Activated naive CD4-positive, alpha-beta T cell treated with anti-CD3 and anti-CD28 coated beads, Interleukin-2, amount 50 U/mL, for 72 hours (primary cell): ENCODE results near the gene MOV10. TPM values are rescaled to one million over a fixed set of nuclear protein-coding genes. Genes with fewer than 3 reads are reported as not detected.

ENCODE experiments used
- ATAC-seq, 2 donors: fragments of 150-1000 bp; cut with Tn5 transposase; 2 replicates each; pipeline ENCODE4 v1.10.0; 2021; ENCODE audit warnings: mild to moderate bottlenecking in 2 of 2, moderate library complexity in 2 of 2
- DNase-seq, 2 donors: peaks; one replicate each; pipeline ENCODE4 v3.0.0; 2021 to 2022; ENCODE audit warnings: low spot score in 2 of 2
- H3K27ac Mint-ChIP-seq, 2 donors: one replicate each; pipeline ENCODE4 v1.8.0; 2022; ENCODE audit warnings: mild to moderate bottlenecking in 2 of 2, mixed read lengths in 2 of 2
- H3K36me3 Mint-ChIP-seq, 2 donors: one replicate each; pipeline ENCODE4 v1.8.0; 2022; ENCODE audit warnings: mixed read lengths in 2 of 2
- H3K9me3 Mint-ChIP-seq, 2 donors: one replicate each; pipeline ENCODE4 v1.8.0; 2022; ENCODE audit warnings: mixed read lengths in 2 of 2
- total RNA-seq, 2 donors: library from RNA; stranded (reverse); gene quantifications; one replicate each; pipeline ENCODE4 v1.2.3, GENCODE V29; 2022

The MOV10 gene
- total RNA-seq, 2 donors from 2014 or later: 81.5 to 122 TPM

- DNase-seq (no peak), ATAC-seq (no peak)
- H3K27ac Mint-ChIP-seq: peak overlapping the region; percentile 82 to 89
- H3K36me3 Mint-ChIP-seq: peaks cover 6 to 11% of the 10 kb centered on the region in 2 donors
- no peaks in the 10 kb centered on the region for H3K9me3 Mint-ChIP-seq
These were observed 28.2 kb downstream of the MOV10 start for GRCh38 chr1:112702420-112703261.

- H3K9me3 Mint-ChIP-seq: no peaks in the 10 kb centered on the region
- ATAC-seq: no peak
- H3K27ac Mint-ChIP-seq: peak overlapping the region; percentile 72 to 86
- no peak for DNase-seq
- H3K36me3 Mint-ChIP-seq: peaks cover 6 to 11% of the 10 kb centered on the region in 2 donors
These were observed 29.2 kb downstream of the MOV10 start for GRCh38 chr1:112703706-112704105.

GRCh38 chr1:112704391-112704933 is 30.0 kb downstream of the MOV10 start:
- H3K36me3 Mint-ChIP-seq: peaks cover 6 to 11% of the 10 kb centered on the region in 2 donors
- ATAC-seq: peak; percentile 35 to 72
- H3K27ac Mint-ChIP-seq: peak overlapping the region in 1 of 2 donors; percentile 86
- DNase-seq: peak in 1 of 2 donors; percentile 80
- H3K9me3 Mint-ChIP-seq: no peaks in the 10 kb centered on the region

- DNase-seq: peak; percentile 58 to 82
- ATAC-seq: peak; percentile 64 to 76
- Mint-ChIP-seq H3K36me3 (peaks cover 6 to 11% of the 10 kb centered on the region in 2 donors), H3K27ac (peak overlapping the region; percentile 81 to 86), H3K9me3 (no peaks in the 10 kb centered on the region)
These were observed 30.6 kb downstream of the MOV10 start for GRCh38 chr1:112704934-112705627.

GRCh38 chr1:112706505-112707220 is 32.2 kb downstream of the MOV10 start, which contains the start of gene RHOC:
Gene RHOC, minus strand, starts transcription at chr1:112707127. Its CDS starts 3,328 bp downstream, at chr1:112703799.
- H3K36me3 Mint-ChIP-seq: peaks cover 6 to 9% of the 10 kb centered on the region in 2 donors
- H3K9me3 Mint-ChIP-seq: no peaks in the 10 kb centered on the region
- ATAC-seq (peak; percentile 36 to 77), DNase-seq (peak; percentile 59 to 69)
- H3K27ac Mint-ChIP-seq: peak within 1 kb of the TSS in 1 of 2 donors; percentile 86

GRCh38 chr1:112707221-112708001 is 33.0 kb downstream of the MOV10 start:
- peak; percentile 40 to 65 for ATAC-seq
- Mint-ChIP-seq H3K9me3 (no peaks in the 10 kb centered on the region), H3K27ac (no peak overlapping the region), H3K36me3 (peaks cover 0 to 2% of the 10 kb centered on the region in 2 donors)
- DNase-seq: peak; percentile 74 to 81

GRCh38 chr1:112708002-112708448 is 33.6 kb downstream of the MOV10 start:
- no peak overlapping the region for H3K27ac Mint-ChIP-seq
- ATAC-seq (no peak), DNase-seq (no peak)
- no peaks in the 10 kb centered on the region for H3K36me3 Mint-ChIP-seq
- no peaks in the 10 kb centered on the region for H3K9me3 Mint-ChIP-seq

- DNase-seq (no peak), ATAC-seq (no peak)
- H3K9me3 Mint-ChIP-seq: no peaks in the 10 kb centered on the region
- H3K27ac Mint-ChIP-seq: no peak overlapping the region
- H3K36me3 Mint-ChIP-seq: no peaks in the 10 kb centered on the region
These were observed 34.0 kb downstream of the MOV10 start for GRCh38 chr1:112708489-112708888.

GRCh38 chr1:112710159-112710558 is 35.7 kb downstream of the MOV10 start:
- Mint-ChIP-seq H3K9me3 (no peaks in the 10 kb centered on the region), H3K27ac (no peak overlapping the region), H3K36me3 (no peaks in the 10 kb centered on the region)
- DNase-seq (no peak), ATAC-seq (no peak)

- no peak for DNase-seq
- Mint-ChIP-seq H3K9me3 (no peaks in the 10 kb centered on the region), H3K27ac (no peak overlapping the region), H3K36me3 (no peaks in the 10 kb centered on the region)
- no peak for ATAC-seq
These were observed 36.1 kb downstream of the MOV10 start for GRCh38 chr1:112710586-112710985.

GRCh38 chr1:112711041-112711440 is 36.6 kb downstream of the MOV10 start:
- DNase-seq (no peak), ATAC-seq (no peak)
- no peak overlapping the region for H3K27ac Mint-ChIP-seq
- no peaks in the 10 kb centered on the region for H3K36me3 Mint-ChIP-seq
- H3K9me3 Mint-ChIP-seq: no peaks in the 10 kb centered on the region

- DNase-seq (no peak), ATAC-seq (no peak)
- no peaks in the 10 kb centered on the region for H3K9me3 Mint-ChIP-seq
- no peak overlapping the region for H3K27ac Mint-ChIP-seq
- no peaks in the 10 kb centered on the region for H3K36me3 Mint-ChIP-seq
These were observed 37.2 kb downstream of the MOV10 start for GRCh38 chr1:112711670-112712069.

- ATAC-seq: no peak
- H3K9me3 Mint-ChIP-seq: no peaks in the 10 kb centered on the region
- H3K36me3 Mint-ChIP-seq: no peaks in the 10 kb centered on the region
- no peak for DNase-seq
- H3K27ac Mint-ChIP-seq: no peak overlapping the region
These were observed 37.7 kb downstream of the MOV10 start for GRCh38 chr1:112712191-112712590.

- no peak overlapping the region for H3K27ac Mint-ChIP-seq
- no peak for DNase-seq
- H3K36me3 Mint-ChIP-seq: no peaks in the 10 kb centered on the region
- H3K9me3 Mint-ChIP-seq: no peaks in the 10 kb centered on the region
- no peak for ATAC-seq
These were observed 38.3 kb downstream of the MOV10 start for GRCh38 chr1:112712701-112713128.

GRCh38 chr1:112713466-112714312 is 39.2 kb downstream of the MOV10 start:
- no peak for DNase-seq
- H3K9me3 Mint-ChIP-seq: no peaks in the 10 kb centered on the region
- no peak for ATAC-seq
- no peak overlapping the region for H3K27ac Mint-ChIP-seq
- no peaks in the 10 kb centered on the region for H3K36me3 Mint-ChIP-seq
